Muscle of back (tissue), 11 donors: ENCODE results near the gene BRME1. TPM values are rescaled to one million over a fixed set of nuclear protein-coding genes. Genes with fewer than 3 reads are reported as not detected.
"Not testable (repeated sequence)": the region's sequence is repeated elsewhere in the genome, so short reads cannot be mapped to it uniquely, and the experiment has no call there.

ENCODE experiments used
- DNase-seq, 3 donors: peaks; one replicate each; pipeline versions ENCODE4 v3.0.0 to v3.0.0-alpha.2; 2013
- polyA plus RNA-seq, 10 donors: library from polyadenylated mRNA; unstranded; fragments of 120-200 nt; gene quantifications; one replicate each; pipeline ENCODE4 v1.2.1, GENCODE V29; 2013; ENCODE audit not compliant: insufficient read length in 10 of 10

Gene BRME1
- polyA plus RNA-seq, 10 donors = 2.6 to 4.7 (median 4.1) TPM

GRCh38 chr19:13866463-13867046 is 39.4 kb downstream of the BRME1 start:
- no peak for DNase-seq

DNA sequence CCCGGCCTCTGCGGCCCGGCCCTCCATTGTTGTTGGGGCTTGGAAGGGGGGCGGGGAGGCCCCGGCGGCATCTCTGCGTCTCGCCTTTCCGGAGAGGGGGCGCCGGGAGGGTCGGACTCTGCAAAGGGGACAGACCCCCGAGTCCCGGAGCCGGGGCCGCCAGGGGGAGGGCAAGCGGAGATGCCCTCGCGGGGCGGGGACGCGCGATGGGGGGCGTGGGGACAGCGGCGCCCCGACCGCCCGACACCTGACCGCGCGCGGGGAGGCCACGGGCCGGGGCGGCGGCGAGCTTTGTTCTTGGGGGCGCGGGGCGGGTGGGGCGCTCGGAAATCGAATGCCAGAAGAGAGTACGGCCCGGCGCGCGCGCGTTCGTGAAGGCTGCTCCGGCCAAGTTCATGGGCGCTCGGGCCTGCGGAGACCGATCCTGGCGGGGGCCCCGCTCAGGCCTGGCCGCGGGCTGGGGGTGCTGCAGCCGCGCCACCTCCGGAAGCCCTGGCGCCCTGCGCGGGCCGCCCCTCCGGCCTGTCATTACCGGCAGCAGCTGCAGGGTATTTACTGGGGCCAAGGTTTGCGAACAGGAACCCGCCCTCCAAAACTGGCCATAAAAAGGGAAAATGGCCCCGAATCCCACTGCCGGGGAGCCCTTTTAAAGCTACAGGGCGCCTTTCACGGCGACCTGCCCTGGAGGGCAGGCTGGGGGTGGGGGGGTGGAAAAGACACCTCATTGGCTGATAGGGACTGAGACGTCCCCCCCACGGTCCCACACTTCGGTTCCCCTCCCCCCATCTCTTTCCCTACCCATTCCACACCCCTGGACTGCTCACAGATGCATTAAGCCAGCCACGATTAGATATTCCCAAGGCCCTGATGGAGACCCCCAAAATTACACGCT is 40.1 kb downstream of the BRME1 start:
- peak in 1 of 3 donors; percentile 70 for DNase-seq

GRCh38 chr19:13864667-13865570 is 41.0 kb downstream of the BRME1 start:
- peak in 1 of 3 donors; percentile 55 for DNase-seq

DNA sequence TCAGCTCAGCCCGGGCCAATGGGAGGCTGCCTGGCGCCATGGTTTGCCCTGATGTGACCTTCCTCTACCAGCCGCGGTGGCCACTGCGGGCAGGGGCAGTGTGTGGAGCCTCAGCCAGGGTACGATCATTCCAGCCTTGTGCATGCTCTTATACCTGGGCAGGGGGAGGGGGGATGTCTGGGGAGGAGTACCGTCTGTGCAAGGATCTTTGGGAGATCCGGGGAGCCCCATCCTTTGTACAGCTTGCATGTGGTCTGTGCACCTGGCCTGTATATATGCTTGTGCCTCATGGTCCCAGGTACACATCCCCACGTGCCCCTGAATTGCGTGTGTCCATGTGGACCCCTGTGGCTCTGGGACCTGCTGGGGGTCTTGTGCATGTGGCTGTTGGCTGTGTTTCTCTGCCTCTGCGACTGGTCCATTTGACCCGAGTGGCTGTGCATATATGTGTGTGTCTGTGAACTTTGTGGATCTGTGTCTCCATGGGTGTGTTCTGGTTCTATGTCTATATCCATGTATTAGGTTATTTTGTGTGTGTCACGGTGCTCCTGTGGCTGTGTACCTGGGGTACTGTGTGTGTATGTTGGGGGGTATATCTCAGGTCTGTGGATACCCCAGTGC is 41.8 kb downstream of the BRME1 start:
- peak in 1 of 3 donors; percentile 55 for DNase-seq

GRCh38 chr19:13861714-13862531 is 44.0 kb downstream of the BRME1 start:
- peak; percentile 92 to 97 (median 97) for DNase-seq

- peak in 1 of 3 donors; percentile 69 for DNase-seq
Observed at GRCh38 chr19:13861392-13861713, 44.6 kb downstream of the BRME1 start.

- no peak for DNase-seq
Observed at GRCh38 chr19:13860679-13861391, 45.1 kb downstream of the BRME1 start.

- no peak for DNase-seq
Observed at GRCh38 chr19:13859361-13859880, 46.5 kb downstream of the BRME1 start.

- DNase-seq = no peak
Observed at GRCh38 chr19:13856497-13856896, 49.4 kb downstream of the BRME1 start.

DNA sequence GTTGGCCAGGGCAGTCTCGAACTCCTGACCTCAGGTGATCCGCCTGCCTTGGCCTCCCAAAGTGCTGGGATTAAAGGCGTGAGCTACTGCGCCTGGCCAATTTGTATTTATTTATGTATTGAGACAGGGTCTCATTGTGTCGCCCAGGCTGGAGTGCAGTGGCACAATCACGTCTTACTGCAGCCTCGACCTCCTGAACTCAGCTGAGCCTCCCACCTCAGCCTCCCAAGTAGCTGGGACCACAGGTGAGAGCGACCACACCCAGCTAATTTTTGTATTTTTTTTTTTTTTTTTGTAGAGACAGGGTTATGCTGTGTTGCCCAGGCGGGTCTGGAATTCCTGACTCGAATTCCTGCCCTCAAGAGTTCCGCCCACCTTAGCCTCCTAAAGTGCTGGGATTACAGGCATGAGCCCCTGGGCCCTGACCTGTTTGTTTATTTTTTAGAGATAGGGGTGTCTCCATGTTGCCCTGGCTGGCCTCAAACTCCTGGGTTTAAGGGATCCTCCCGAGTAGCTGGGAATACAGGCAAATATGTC is 53.7 kb downstream of the BRME1 start:
- not testable (repeated sequence) for DNase-seq

GRCh38 chr19:13851734-13852114 is 54.2 kb downstream of the BRME1 start:
- peak in 1 of 3 donors; percentile 54 for DNase-seq

GRCh38 chr19:13850910-13851733 is 54.8 kb downstream of the BRME1 start:
- DNase-seq = peak; percentile 83 to 93 (median 92)

GRCh38 chr19:13849991-13850909 is 55.7 kb downstream of the BRME1 start:
- DNase-seq = peak; percentile 83 to 94 (median 92)

DNA sequence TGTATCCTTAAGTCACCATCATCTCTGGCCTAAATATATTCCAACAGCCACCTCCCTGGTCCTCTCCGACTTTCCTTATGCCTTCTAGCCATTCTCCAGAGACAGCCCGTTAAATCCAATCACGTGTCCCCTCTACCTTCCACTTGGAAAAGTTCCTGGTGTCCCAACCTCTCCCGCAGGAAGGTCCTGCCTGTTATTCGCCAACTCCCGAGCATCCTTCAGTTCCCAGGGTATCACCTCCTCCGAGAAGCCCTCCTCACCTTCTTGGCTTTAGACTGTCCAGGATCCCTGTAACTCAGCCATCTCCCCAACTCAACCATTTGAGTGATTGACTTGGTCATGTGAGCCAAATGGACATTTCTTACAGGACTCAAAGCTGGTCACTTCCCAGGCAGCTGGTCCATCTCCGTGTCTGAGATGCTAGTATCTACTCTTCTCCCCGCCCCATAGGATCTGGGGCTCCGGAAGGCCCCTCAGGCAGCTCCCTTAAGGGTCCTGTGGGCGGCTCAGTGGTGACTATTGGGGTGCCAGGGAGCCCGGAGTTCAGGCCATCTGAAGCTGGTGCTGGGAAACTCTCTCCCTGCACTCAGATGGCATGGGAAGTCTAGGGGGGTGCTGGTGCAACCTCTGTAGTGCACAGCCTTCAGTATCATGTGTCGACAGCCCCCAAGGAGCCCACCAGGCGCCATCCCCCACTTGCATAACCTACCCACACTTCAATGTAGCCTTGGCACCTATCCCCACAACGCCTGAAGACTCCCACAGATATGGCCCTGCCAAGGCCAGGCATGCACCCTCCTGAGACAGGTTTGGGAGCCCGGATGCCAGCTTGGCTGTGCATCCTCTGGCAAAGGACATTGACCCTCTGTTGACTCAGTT is 56.9 kb downstream of the BRME1 start:
- peak in 1 of 3 donors; percentile 61 for DNase-seq

- DNase-seq = no peak
Observed at GRCh38 chr19:13848340-13848677, 57.6 kb downstream of the BRME1 start.
